GM12878 (cell line): ENCODE data around the gene NAT9.

Experiments used
- EGR1 ChIP-seq, 2 experiments: IDR thresholded peaks; 1 replicate in 1 of 2; 2 replicates in 1 of 2; pipeline ENCODE4 v1.6.1; 2011 to 2012; ENCODE audit warnings: low read depth in 2 of 2, low read length in 2 of 2, borderline replicate concordance in 1 of 2, mild to moderate bottlenecking in 1 of 2, moderate library complexity in 1 of 2
- EP300 ChIP-seq, 2 experiments: fragments of 150-350 bp in 1 of 2; IDR thresholded peaks; 2 replicates each; pipeline ENCODE4 v1.6.1; 2011 to 2012; ENCODE audit warnings: low read depth in 2 of 2, low read length in 2 of 2, borderline replicate concordance in 1 of 2, improper control_type of control experiment in 1 of 2, inconsistent platforms in 1 of 2; ENCODE audit not compliant: control insufficient read depth in 1 of 2
- EZH2 ChIP-seq: IDR thresholded peaks from 2 replicates; pipeline ENCODE4 v1.6.1; 2012; ENCODE audit warnings: low read depth, mild to moderate bottlenecking, control low read depth, inconsistent platforms, low read length, borderline replicate concordance; ENCODE audit not compliant: control insufficient read depth
- FOXK2 ChIP-seq: fragments of 450-650 bp; IDR thresholded peaks from 2 replicates; pipeline ENCODE4 v1.6.1; 2017; ENCODE audit warnings: mild to moderate bottlenecking, moderate library complexity
- GABPA ChIP-seq: IDR thresholded peaks from 2 replicates; pipeline ENCODE4 v1.6.1; 2014; ENCODE audit warnings: antibody characterized with exemption, low read depth, mild to moderate bottlenecking, inconsistent platforms
- NFXL1 ChIP-seq: fragments of 450-650 bp; IDR thresholded peaks from 2 replicates; pipeline ENCODE4 v1.6.1; 2017; ENCODE audit warnings: antibody characterized with exemption, mild to moderate bottlenecking, borderline replicate concordance
- POLR2A ChIP-seq: IDR thresholded peaks from 2 replicates; pipeline ENCODE4 v1.6.1; 2011; ENCODE audit warnings: low read depth, mild to moderate bottlenecking, low read length
- SP1 ChIP-seq: IDR thresholded peaks from one replicate; pipeline ENCODE4 v1.6.1; 2011; ENCODE audit warnings: low read depth, low read length
- SUZ12 ChIP-seq: fragments of 200-600 bp; sonication (generic); IDR thresholded peaks from one replicate; pipeline ENCODE4 v1.6.1; 2018; ENCODE audit warnings: antibody characterized with exemption, mild to moderate bottlenecking; ENCODE audit not compliant: unreplicated experiment
- ZSCAN29 ChIP-seq: fragments of 450-650 bp; IDR thresholded peaks from 2 replicates; pipeline ENCODE4 v1.6.1; 2017; ENCODE audit warnings: mild to moderate bottlenecking, moderate library complexity
- TF ChIP-seq, protein P1 (sequence below), 3 experiments: IDR thresholded peaks in 2 of 3; conservative IDR thresholded peaks in 1 of 3; 2 replicates each; pipeline ENCODE4 v1.5.1; 2011; ENCODE audit warnings: low read depth in 3 of 3, low read length in 3 of 3, mild to moderate bottlenecking in 3 of 3, control low read depth in 2 of 3, moderate library complexity in 2 of 3, inconsistent platforms in 1 of 3, mixed read lengths in 1 of 3; ENCODE audit not compliant: control insufficient read depth in 2 of 3, insufficient read depth in 1 of 3; ENCODE audit errors: extremely low read depth in 1 of 3
- TF ChIP-seq, protein P2 (sequence below): IDR thresholded peaks from 2 replicates; pipeline ENCODE4 v1.6.1; 2012; ENCODE audit warnings: mild to moderate bottlenecking, low read depth, low read length
- TF ChIP-seq, protein P3 (sequence below): fragments of 450-650 bp; formaldehyde crosslinking; IDR thresholded peaks from 2 replicates; pipeline ENCODE4 v1.5.0; 2022; ENCODE audit warnings: mild to moderate bottlenecking, missing genetic modification characterization

DNA sequence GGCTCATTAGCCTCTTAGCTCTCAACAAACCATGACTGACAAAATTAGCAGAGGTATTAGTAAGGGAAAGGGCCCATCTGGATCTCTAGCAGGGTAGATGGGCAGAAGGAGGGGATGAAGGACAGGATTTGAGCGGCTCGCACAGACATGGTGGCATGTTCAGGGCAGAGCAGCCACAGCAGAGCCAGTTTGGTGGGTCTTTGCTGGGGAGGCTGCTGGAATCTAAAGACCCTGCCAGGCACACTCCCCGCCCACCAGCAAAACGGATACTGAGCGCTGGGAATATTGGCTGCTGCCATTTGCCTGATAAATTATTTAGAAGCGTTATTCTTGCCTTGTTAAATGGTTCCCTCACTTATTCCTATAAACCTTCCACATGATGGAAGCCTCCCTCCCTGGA, 20.7 kb upstream of the NAT9 start:
- TF ChIP-seq SP1 (no peak), FOXK2 (no peak), EZH2 (no peak), EP300 (IDR thresholded peaks at IDR 0.05; ENCODE audit: borderline replicate concordance in 1 of 2, control insufficient read depth in 1 of 2, low read depth in 2 of 2, low read length in 2 of 2) (no peak), NFXL1 (no peak), SUZ12 (no peak), EGR1 (IDR thresholded peaks at IDR 0.05; ENCODE audit: borderline replicate concordance in 1 of 2, low read depth in 2 of 2, low read length in 2 of 2) (no peak), GABPA (no peak), ZSCAN29 (no peak), POLR2A (no peak)
- TF ChIP-seq, protein P1, sequence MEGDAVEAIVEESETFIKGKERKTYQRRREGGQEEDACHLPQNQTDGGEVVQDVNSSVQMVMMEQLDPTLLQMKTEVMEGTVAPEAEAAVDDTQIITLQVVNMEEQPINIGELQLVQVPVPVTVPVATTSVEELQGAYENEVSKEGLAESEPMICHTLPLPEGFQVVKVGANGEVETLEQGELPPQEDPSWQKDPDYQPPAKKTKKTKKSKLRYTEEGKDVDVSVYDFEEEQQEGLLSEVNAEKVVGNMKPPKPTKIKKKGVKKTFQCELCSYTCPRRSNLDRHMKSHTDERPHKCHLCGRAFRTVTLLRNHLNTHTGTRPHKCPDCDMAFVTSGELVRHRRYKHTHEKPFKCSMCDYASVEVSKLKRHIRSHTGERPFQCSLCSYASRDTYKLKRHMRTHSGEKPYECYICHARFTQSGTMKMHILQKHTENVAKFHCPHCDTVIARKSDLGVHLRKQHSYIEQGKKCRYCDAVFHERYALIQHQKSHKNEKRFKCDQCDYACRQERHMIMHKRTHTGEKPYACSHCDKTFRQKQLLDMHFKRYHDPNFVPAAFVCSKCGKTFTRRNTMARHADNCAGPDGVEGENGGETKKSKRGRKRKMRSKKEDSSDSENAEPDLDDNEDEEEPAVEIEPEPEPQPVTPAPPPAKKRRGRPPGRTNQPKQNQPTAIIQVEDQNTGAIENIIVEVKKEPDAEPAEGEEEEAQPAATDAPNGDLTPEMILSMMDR (IDR thresholded peaks at IDR 0.05 in 2 of 3, conservative IDR thresholded peaks at IDR 0.05 in 1 of 3; ENCODE audit: control insufficient read depth in 2 of 3, extremely low read depth in 1 of 3, insufficient read depth in 1 of 3, low read depth in 3 of 3, low read length in 3 of 3) = no peak
- TF ChIP-seq, protein P2, sequence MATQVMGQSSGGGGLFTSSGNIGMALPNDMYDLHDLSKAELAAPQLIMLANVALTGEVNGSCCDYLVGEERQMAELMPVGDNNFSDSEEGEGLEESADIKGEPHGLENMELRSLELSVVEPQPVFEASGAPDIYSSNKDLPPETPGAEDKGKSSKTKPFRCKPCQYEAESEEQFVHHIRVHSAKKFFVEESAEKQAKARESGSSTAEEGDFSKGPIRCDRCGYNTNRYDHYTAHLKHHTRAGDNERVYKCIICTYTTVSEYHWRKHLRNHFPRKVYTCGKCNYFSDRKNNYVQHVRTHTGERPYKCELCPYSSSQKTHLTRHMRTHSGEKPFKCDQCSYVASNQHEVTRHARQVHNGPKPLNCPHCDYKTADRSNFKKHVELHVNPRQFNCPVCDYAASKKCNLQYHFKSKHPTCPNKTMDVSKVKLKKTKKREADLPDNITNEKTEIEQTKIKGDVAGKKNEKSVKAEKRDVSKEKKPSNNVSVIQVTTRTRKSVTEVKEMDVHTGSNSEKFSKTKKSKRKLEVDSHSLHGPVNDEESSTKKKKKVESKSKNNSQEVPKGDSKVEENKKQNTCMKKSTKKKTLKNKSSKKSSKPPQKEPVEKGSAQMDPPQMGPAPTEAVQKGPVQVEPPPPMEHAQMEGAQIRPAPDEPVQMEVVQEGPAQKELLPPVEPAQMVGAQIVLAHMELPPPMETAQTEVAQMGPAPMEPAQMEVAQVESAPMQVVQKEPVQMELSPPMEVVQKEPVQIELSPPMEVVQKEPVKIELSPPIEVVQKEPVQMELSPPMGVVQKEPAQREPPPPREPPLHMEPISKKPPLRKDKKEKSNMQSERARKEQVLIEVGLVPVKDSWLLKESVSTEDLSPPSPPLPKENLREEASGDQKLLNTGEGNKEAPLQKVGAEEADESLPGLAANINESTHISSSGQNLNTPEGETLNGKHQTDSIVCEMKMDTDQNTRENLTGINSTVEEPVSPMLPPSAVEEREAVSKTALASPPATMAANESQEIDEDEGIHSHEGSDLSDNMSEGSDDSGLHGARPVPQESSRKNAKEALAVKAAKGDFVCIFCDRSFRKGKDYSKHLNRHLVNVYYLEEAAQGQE = no peak
- TF ChIP-seq, protein P3, sequence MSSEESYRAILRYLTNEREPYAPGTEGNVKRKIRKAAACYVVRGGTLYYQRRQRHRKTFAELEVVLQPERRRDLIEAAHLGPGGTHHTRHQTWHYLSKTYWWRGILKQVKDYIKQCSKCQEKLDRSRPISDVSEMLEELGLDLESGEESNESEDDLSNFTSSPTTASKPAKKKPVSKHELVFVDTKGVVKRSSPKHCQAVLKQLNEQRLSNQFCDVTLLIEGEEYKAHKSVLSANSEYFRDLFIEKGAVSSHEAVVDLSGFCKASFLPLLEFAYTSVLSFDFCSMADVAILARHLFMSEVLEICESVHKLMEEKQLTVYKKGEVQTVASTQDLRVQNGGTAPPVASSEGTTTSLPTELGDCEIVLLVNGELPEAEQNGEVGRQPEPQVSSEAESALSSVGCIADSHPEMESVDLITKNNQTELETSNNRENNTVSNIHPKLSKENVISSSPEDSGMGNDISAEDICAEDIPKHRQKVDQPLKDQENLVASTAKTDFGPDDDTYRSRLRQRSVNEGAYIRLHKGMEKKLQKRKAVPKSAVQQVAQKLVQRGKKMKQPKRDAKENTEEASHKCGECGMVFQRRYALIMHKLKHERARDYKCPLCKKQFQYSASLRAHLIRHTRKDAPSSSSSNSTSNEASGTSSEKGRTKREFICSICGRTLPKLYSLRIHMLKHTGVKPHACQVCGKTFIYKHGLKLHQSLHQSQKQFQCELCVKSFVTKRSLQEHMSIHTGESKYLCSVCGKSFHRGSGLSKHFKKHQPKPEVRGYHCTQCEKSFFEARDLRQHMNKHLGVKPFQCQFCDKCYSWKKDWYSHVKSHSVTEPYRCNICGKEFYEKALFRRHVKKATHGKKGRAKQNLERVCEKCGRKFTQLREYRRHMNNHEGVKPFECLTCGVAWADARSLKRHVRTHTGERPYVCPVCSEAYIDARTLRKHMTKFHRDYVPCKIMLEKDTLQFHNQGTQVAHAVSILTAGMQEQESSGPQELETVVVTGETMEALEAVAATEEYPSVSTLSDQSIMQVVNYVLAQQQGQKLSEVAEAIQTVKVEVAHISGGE = no peak
